Neuronal stem cell (in vitro differentiated cells): ENCODE results near the gene VMP1.
"Not testable (repeated sequence)": the region's sequence is repeated elsewhere in the genome, so short reads cannot be mapped to it uniquely, and the experiment has no call there.

ENCODE experiments used
- DNase-seq: peaks from one replicate; pipeline ENCODE4 v3.0.0-alpha.2; 2013; ENCODE audit warnings: low spot score
- H2AFZ ChIP-seq: one replicate; pipeline ENCODE4 v1.6.1; 2013; ENCODE audit warnings: mild to moderate bottlenecking, low read length, inconsistent platforms
- H2AK5ac ChIP-seq: 2 replicates; pipeline ENCODE4 v1.6.1; 2013; ENCODE audit warnings: low read depth, mild to moderate bottlenecking, inconsistent platforms, low read length, moderate library complexity, mixed read lengths
- H2BK120ac ChIP-seq: 2 replicates; pipeline ENCODE4 v1.6.1; 2013; ENCODE audit warnings: low read depth, mild to moderate bottlenecking, inconsistent platforms, low read length, moderate library complexity, mixed read lengths
- H2BK12ac ChIP-seq: one replicate; pipeline ENCODE4 v1.6.1; 2013; ENCODE audit warnings: low read length, inconsistent platforms
- H2BK15ac ChIP-seq: 2 replicates; pipeline ENCODE4 v1.6.1; 2013; ENCODE audit warnings: mild to moderate bottlenecking, low read length, inconsistent platforms, mixed read lengths
- H2BK5ac ChIP-seq: one replicate; pipeline ENCODE4 v1.6.1; 2013; ENCODE audit warnings: inconsistent platforms, mild to moderate bottlenecking, low read length, moderate library complexity
- H3K14ac ChIP-seq: one replicate; pipeline ENCODE4 v1.6.1; 2013; ENCODE audit warnings: low read length, inconsistent platforms
- H3K18ac ChIP-seq: 2 replicates; pipeline ENCODE4 v1.6.1; 2013; ENCODE audit warnings: low read length, inconsistent platforms
- H3K23ac ChIP-seq: 2 replicates; pipeline ENCODE4 v1.6.1; 2013; ENCODE audit warnings: low read depth, mild to moderate bottlenecking, mixed read lengths, low read length, inconsistent platforms; ENCODE audit not compliant: poor library complexity
- H3K27ac ChIP-seq: replicated peaks from 3 replicates; pipeline ENCODE4 v1.5.1; 2013; ENCODE audit warnings: low read length, inconsistent platforms
- H3K27me3 ChIP-seq, 3 experiments: 2 replicates each; pipeline ENCODE4 v1.6.1; 2013; ENCODE audit warnings: low read length in 3 of 3, mild to moderate bottlenecking in 2 of 3, inconsistent platforms in 1 of 3, low read depth in 1 of 3, mixed read lengths in 1 of 3, moderate library complexity in 1 of 3; ENCODE audit not compliant: control insufficient read depth in 3 of 3, insufficient read depth in 3 of 3
- H3K36me3 ChIP-seq, 2 donors: replicated peaks in 1 of 2; 2 replicates each; pipeline ENCODE4 v1.6.1; 2013; ENCODE audit warnings: low read length in 2 of 2; ENCODE audit not compliant: control insufficient read depth in 2 of 2, insufficient read depth in 2 of 2
- H3K4ac ChIP-seq: 2 replicates; pipeline ENCODE4 v1.6.1; 2013; ENCODE audit warnings: inconsistent platforms, mild to moderate bottlenecking, low read length, moderate library complexity
- H3K4me1 ChIP-seq, 2 donors: 1 replicate in 1 of 2; 2 replicates in 1 of 2; pipeline ENCODE4 v1.6.1; 2013; ENCODE audit warnings: low read length in 2 of 2, low read depth in 1 of 2; ENCODE audit not compliant: control insufficient read depth in 2 of 2, insufficient read depth in 1 of 2
- H3K4me2 ChIP-seq: one replicate; pipeline ENCODE4 v1.6.1; 2013; ENCODE audit warnings: mild to moderate bottlenecking, low read length, inconsistent platforms; ENCODE audit not compliant: insufficient read depth, poor library complexity, severe bottlenecking
- H3K4me3 ChIP-seq, 2 donors: 2 replicates each; pipeline ENCODE4 v1.5.1; 2013; ENCODE audit warnings: low read length in 2 of 2, mild to moderate bottlenecking in 2 of 2, inconsistent platforms in 1 of 2, moderate library complexity in 1 of 2
- H3K79me1 ChIP-seq: one replicate; pipeline ENCODE4 v1.6.1; 2013; ENCODE audit warnings: low read depth, mild to moderate bottlenecking, inconsistent platforms, low read length, moderate library complexity
- H3K9ac ChIP-seq: one replicate; pipeline ENCODE4 v1.6.1; 2013; ENCODE audit warnings: mild to moderate bottlenecking, low read depth, low read length, inconsistent platforms; ENCODE audit not compliant: poor library complexity
- H3K9me3 ChIP-seq, 2 donors: replicated peaks in 1 of 2; 2 replicates each; pipeline versions ENCODE3 to v1.6.1; 2013; ENCODE audit warnings: low read length in 2 of 2, mild to moderate bottlenecking in 2 of 2, inconsistent platforms in 1 of 2, low read depth in 1 of 2, mixed read lengths in 1 of 2, moderate library complexity in 1 of 2; ENCODE audit not compliant: control insufficient read depth in 2 of 2, insufficient read depth in 1 of 2
- H4K8ac ChIP-seq: one replicate; pipeline ENCODE4 v1.6.1; 2013; ENCODE audit warnings: low read depth, mild to moderate bottlenecking, inconsistent platforms, low read length, moderate library complexity
- H4K91ac ChIP-seq: one replicate; pipeline ENCODE4 v1.6.1; 2013; ENCODE audit warnings: low read length, low read depth, mild to moderate bottlenecking, inconsistent platforms; ENCODE audit not compliant: poor library complexity
- WGBS, 2 donors: extraction: QIAGEN DNeasy Blood & Tissue Kit; methylation state at CpG; one replicate each; pipeline ENCODE4 v1.1.7; 2013; ENCODE audit warnings: missing lambda C conversion rate in 2 of 2, mixed read lengths in 1 of 2; ENCODE audit not compliant: insufficient read length in 2 of 2, insufficient replicate concordance in 1 of 2; ENCODE audit errors: extremely low coverage in 2 of 2; 5-methylcytosine and 5-hydroxymethylcytosine counted together

The VMP1 gene

GRCh38 chr17:59757043-59757442, 49.6 kb downstream of the VMP1 start:
- H4K8ac ChIP-seq: no peak overlapping the region
- no peak overlapping the region for H2AFZ ChIP-seq
- H3K27me3 ChIP-seq: no peaks in the 10 kb centered on the region
- no peak overlapping the region for H3K14ac ChIP-seq
- H3K9ac ChIP-seq: no peak overlapping the region
- no peak overlapping the region for H2BK15ac ChIP-seq
- H3K23ac ChIP-seq: no peak overlapping the region
- H3K4ac ChIP-seq: no peak overlapping the region
- H2BK5ac ChIP-seq: no peak overlapping the region
- no peak overlapping the region for H3K27ac ChIP-seq
- H3K4me3 ChIP-seq: no peak overlapping the region
- no peaks in the 10 kb centered on the region for H3K79me1 ChIP-seq
- H4K91ac ChIP-seq: no peak overlapping the region
- no peak overlapping the region for H2BK120ac ChIP-seq
- peaks cover 4 to 23% of the 10 kb centered on the region in 2 donors for H3K4me1 ChIP-seq
- no peak overlapping the region for H3K18ac ChIP-seq
- peaks cover 3 to 6% of the 10 kb centered on the region in 2 donors for H3K9me3 ChIP-seq
- H3K36me3 ChIP-seq: peaks cover 4 to 11% of the 10 kb centered on the region in 2 donors
- H3K4me2 ChIP-seq: no peak overlapping the region
- H2AK5ac ChIP-seq: no peak overlapping the region
- DNase-seq: no peak
- no peak overlapping the region for H2BK12ac ChIP-seq

DNA sequence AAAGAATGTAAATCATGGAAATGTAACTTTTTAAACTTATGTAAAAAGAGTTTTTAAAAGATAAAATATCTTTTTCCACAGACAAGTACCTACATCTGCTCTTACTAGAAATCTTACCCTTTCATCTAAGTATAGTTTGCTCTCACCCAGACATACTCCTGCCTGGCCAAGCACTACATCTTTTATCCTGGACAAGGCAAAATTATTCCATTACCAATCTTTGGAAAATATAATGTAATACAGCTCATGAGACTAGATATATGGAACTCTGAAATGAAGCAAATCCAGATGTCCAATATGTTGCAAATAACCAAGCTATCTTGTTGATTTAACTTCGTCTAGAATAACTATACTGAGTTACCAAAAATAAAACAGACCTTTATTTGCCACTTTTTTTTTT, 50.0 kb downstream of the VMP1 start:
- Histone ChIP-seq H3K4me2 (no peak overlapping the region), H2BK120ac (no peak overlapping the region), H3K23ac (no peak overlapping the region), H3K4ac (no peak overlapping the region), H2AFZ (no peak overlapping the region), H3K27me3 (no peaks in the 10 kb centered on the region), H3K14ac (no peak overlapping the region), H3K4me3 (no peak overlapping the region), H3K27ac (no peak overlapping the region), H4K91ac (no peak overlapping the region), H3K79me1 (no peaks in the 10 kb centered on the region), H2BK5ac (no peak overlapping the region), H2BK12ac (no peak overlapping the region), H3K9me3 (peaks cover 3 to 6% of the 10 kb centered on the region in 2 donors), H4K8ac (no peak overlapping the region), H3K4me1 (peaks cover 4 to 27% of the 10 kb centered on the region in 2 donors), H3K18ac (no peak overlapping the region), H2BK15ac (no peak overlapping the region), H3K9ac (no peak overlapping the region), H3K36me3 (peaks cover 4 to 11% of the 10 kb centered on the region in 2 donors), H2AK5ac (no peak overlapping the region)
- WGBS, 2 donors: no CpG with 5 or more reads among the region's 1 CpG
- DNase-seq: no peak

DNA sequence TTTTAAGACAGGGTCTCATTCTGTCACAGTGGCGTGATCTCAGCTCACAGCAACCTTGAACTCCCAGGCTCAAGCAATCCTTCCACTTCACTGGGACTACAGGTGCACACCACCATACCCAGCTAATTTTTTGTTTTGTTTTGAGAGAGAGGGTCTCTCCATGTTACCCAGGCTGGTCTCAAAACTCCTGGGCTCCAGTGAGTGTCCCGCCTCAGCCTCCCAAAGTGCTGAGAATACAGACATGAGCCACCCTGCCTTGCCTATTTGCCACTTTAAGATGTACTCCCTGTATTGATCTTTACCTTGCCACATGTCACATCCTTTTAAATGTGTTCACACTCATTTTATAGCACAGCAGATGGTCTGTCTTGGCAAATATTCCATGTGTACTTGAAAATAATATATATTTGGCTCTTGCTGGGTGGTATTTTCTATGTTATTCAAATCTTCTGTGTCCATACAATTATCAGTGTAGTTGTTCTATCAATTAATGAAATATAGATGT, 50.5 kb downstream of the VMP1 start:
- no peak overlapping the region for H2BK12ac ChIP-seq
- H2BK15ac ChIP-seq: no peak overlapping the region
- peaks cover 3 to 6% of the 10 kb centered on the region in 2 donors for H3K9me3 ChIP-seq
- H3K4ac ChIP-seq: no peak overlapping the region
- WGBS, 2 donors: no CpG with 5 or more reads among the region's 2 CpGs
- peaks cover 4 to 11% of the 10 kb centered on the region in 2 donors for H3K36me3 ChIP-seq
- H3K23ac ChIP-seq: no peak overlapping the region
- no peak overlapping the region for H3K4me3 ChIP-seq
- no peak overlapping the region for H3K14ac ChIP-seq
- no peak overlapping the region for H3K9ac ChIP-seq
- H3K18ac ChIP-seq: no peak overlapping the region
- no peak overlapping the region for H2BK5ac ChIP-seq
- H2AK5ac ChIP-seq: no peak overlapping the region
- DNase-seq: no peak
- H2BK120ac ChIP-seq: no peak overlapping the region
- H2AFZ ChIP-seq: no peak overlapping the region
- no peak overlapping the region for H4K91ac ChIP-seq
- no peak overlapping the region for H4K8ac ChIP-seq
- H3K27ac ChIP-seq: no peak overlapping the region
- H3K4me2 ChIP-seq: no peak overlapping the region
- no peaks in the 10 kb centered on the region for H3K27me3 ChIP-seq
- no peaks in the 10 kb centered on the region for H3K79me1 ChIP-seq
- peaks cover 4 to 31% of the 10 kb centered on the region in 2 donors for H3K4me1 ChIP-seq

DNA sequence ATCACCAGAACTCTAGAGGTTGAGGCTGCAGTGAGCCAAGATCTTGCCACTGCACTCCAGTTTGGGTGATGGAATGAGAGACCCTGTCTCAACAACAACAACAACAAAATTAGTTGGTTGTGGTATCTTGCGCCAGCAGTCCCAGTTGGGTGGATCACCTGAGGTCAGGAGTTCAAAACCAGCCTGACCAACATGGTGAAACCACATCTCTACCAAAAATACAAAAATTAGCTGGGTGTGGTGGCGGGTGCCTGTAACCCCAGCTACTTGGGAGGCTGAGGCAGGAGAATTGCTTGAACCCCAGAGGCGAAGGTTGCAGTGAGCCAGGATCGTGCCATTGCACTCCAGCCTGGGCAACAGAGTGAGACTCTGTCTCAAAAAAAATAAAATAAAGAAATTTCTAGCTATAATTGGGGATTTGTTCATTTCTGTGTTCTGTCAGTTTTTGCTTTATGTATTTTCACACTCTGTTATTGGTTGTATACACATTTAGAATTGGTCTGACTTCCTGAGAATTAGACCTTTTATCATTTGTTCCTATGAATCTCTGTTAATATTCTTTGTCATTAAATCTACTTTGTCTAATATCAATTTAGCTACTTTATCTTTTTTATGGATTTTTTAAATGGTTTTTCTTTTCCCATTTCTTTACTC, 51.7 kb downstream of the VMP1 start:
- not testable (repeated sequence) for H3K18ac ChIP-seq, H3K79me1 ChIP-seq, H2AK5ac ChIP-seq, H2BK15ac ChIP-seq, H2AFZ ChIP-seq, H3K27me3 ChIP-seq, H4K8ac ChIP-seq, H3K14ac ChIP-seq, H2BK120ac ChIP-seq, H3K4ac ChIP-seq, H3K4me3 ChIP-seq, H3K23ac ChIP-seq, H3K4me2 ChIP-seq, H3K9ac ChIP-seq, H2BK12ac ChIP-seq, H3K9me3 ChIP-seq, DNase-seq, H4K91ac ChIP-seq, H3K27ac ChIP-seq, H2BK5ac ChIP-seq
- H3K36me3 ChIP-seq: peaks cover 4 to 11% of the 10 kb centered on the region in 2 donors
- WGBS, 2 donors: no CpG with 5 or more reads among the region's 4 CpGs
- H3K4me1 ChIP-seq: peaks cover 4 to 37% of the 10 kb centered on the region in 2 donors
